Neutrophil (primary cell): ENCODE data around the gene CEP57.

Source experiments
- H3K27ac ChIP-seq: fragments of 200-600 bp; sonication (generic); 2 replicates; pipeline ENCODE4 v1.5.1; 2016; ENCODE audit warnings: mild to moderate bottlenecking, moderate library complexity
- H3K27me3 ChIP-seq: fragments of 200-600 bp; sonication (generic); 2 replicates; pipeline ENCODE4 v1.6.0; 2016; ENCODE audit warnings: mild to moderate bottlenecking
- H3K36me3 ChIP-seq: fragments of 200-600 bp; sonication (generic); 2 replicates; pipeline ENCODE4 v1.5.1; 2017
- H3K4me1 ChIP-seq, 2 experiments: fragments of 200-600 bp in 1 of 2; sonication (generic) in 1 of 2; 1 replicate in 1 of 2; 2 replicates in 1 of 2; pipeline versions ENCODE4 v1.5.1 to v1.6.1; 2013 to 2016; ENCODE audit warnings: low read depth in 1 of 2, low read length in 1 of 2, mild to moderate bottlenecking in 1 of 2, moderate library complexity in 1 of 2; ENCODE audit not compliant: control insufficient read depth in 1 of 2, insufficient read depth in 1 of 2
- H3K4me3 ChIP-seq, 2 experiments: fragments of 200-600 bp in 1 of 2; sonication (generic) in 1 of 2; 1 replicate in 1 of 2; 2 replicates in 1 of 2; pipeline ENCODE4 v1.5.1; 2013 to 2016; ENCODE audit warnings: low read depth in 1 of 2, low read length in 1 of 2, mild to moderate bottlenecking in 1 of 2, moderate library complexity in 1 of 2
- H3K9me3 ChIP-seq: fragments of 200-600 bp; sonication (generic); 2 replicates; pipeline ENCODE4 v1.5.1; 2016
- TF ChIP-seq, protein P1 (sequence below): fragments of 200-600 bp; sonication (generic); IDR thresholded peaks from 2 replicates; pipeline ENCODE4 v1.5.1; 2016; ENCODE audit warnings: antibody characterized with exemption

The CEP57 gene

DNA sequence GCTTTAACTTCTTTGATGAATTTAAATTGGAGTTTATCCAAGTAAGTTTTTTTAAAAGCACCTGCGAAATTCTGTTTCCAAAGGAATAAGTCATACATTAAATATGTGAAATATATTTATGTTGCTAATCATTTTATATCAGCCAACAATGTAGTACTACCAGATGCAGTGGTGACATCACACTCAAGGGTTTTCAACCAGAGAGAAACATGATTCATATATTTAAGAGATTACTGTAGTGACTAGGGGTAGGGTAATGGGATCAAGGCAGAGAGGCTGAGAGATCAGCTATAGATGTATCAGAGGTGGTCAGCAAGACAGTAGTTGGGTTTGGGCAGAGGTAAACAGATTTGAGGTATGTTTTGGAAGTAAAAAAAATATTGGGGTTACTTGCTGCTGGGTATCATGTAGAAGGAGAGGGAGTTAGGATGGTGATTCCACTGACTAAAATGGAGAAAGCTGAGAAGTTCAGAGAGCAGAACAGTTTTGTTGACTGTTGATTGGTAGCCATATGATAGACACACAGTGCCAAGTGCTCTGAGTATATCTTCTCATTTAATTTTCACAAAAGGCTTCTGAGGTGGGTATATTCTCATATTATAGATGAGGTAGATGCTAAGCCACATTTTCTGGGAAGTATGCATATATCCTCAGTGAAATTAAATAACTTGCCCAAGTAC, 39.4 kb downstream of the CEP57 start:
- H3K9me3 ChIP-seq = no peaks in the 10 kb centered on the region
- TF ChIP-seq, protein P1, sequence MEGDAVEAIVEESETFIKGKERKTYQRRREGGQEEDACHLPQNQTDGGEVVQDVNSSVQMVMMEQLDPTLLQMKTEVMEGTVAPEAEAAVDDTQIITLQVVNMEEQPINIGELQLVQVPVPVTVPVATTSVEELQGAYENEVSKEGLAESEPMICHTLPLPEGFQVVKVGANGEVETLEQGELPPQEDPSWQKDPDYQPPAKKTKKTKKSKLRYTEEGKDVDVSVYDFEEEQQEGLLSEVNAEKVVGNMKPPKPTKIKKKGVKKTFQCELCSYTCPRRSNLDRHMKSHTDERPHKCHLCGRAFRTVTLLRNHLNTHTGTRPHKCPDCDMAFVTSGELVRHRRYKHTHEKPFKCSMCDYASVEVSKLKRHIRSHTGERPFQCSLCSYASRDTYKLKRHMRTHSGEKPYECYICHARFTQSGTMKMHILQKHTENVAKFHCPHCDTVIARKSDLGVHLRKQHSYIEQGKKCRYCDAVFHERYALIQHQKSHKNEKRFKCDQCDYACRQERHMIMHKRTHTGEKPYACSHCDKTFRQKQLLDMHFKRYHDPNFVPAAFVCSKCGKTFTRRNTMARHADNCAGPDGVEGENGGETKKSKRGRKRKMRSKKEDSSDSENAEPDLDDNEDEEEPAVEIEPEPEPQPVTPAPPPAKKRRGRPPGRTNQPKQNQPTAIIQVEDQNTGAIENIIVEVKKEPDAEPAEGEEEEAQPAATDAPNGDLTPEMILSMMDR = no peak

DNA sequence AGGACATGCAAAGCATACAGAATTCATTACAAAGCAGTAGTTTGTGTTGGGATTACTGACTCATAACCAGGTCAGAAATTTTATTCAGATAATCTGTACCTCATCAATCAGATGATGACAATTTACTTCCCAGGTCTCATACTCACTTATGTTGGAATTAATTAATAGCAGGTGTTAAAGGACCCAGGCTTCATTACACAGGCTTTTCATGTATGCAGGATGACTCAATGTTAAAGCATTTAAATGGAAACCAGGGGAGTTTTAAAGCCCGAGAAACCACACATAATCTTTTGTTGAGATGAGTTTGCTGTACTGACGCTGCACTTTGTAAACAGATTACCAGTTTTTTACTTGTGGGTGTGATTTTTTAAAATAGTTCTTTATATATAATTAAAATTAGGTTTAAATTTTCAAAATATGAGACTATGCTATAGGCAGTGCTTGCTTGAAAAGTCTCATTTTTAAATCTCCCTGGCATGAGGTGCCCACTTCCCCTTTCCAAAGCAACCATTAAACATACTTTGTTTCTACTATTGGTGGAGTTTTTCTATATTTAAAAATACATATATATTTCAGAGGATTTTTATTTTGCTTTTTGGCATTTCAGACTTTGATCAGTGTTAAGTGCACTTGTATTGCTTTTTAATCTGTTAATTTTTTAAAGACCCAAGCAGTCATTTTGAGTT, 41.0 kb downstream of the CEP57 start:
- Histone ChIP-seq H3K27ac (no peak overlapping the region), H3K4me1 (no peaks in the 10 kb centered on the region), H3K4me3 (no peak overlapping the region), H3K36me3 (peaks cover 66% of the 10 kb centered on the region), H3K27me3 (no peaks in the 10 kb centered on the region), H3K9me3 (no peaks in the 10 kb centered on the region)
- TF ChIP-seq, protein P1 = no peak

More for the DNA sequence above, 39.4 kb downstream of the CEP57 start:
- Histone ChIP-seq H3K4me3 (no peak overlapping the region), H3K4me1 (no peaks in the 10 kb centered on the region), H3K36me3 (peaks cover 70% of the 10 kb centered on the region), H3K27me3 (no peaks in the 10 kb centered on the region), H3K27ac (no peak overlapping the region)

DNA sequence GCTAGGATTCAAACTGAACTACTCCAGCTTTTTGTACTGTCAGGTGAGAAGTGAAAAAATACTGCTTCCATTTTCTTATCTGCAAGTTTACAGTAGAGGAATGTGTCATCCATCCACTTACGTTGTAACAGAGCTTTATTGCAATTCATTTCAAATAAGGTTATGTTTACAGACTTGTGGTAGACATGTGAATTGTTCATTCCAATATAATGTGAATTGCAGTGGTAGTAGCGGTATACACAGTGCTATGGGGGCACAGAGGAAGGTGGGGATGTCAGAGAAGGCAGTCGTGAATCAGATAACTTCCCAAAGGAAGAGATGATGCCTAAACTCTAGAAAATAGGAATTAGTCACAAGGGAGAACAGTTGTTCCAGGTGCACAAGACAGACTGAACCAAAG, 42.5 kb downstream of the CEP57 start:
- no peak overlapping the region for H3K4me3 ChIP-seq
- H3K9me3 ChIP-seq = no peaks in the 10 kb centered on the region
- no peaks in the 10 kb centered on the region for H3K4me1 ChIP-seq
- peaks cover 74% of the 10 kb centered on the region for H3K36me3 ChIP-seq
- TF ChIP-seq, protein P1 = no peak
- no peak overlapping the region for H3K27ac ChIP-seq
- H3K27me3 ChIP-seq = no peaks in the 10 kb centered on the region

DNA sequence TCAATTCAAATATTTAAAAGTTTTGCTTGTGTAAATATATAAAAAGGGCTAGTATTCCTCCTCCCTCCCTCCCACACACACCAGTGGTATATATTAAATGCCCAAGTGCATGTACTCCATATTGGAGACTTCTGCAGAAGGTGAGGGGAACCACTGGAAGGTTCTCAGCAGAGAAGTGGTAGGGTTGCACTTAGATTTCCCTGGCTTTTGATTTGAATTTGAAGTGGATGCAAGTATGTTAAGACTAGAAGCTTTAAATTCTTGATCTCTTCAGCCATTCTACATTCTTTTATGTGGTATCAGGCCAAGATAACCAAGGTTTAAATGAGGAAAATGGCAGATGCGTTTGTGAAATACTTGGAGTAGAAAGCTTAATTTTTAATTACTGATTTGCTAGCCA, 43.1 kb downstream of the CEP57 start:
- Histone ChIP-seq H3K27ac (no peak overlapping the region), H3K9me3 (no peaks in the 10 kb centered on the region), H3K4me1 (no peaks in the 10 kb centered on the region), H3K4me3 (no peak overlapping the region), H3K27me3 (no peaks in the 10 kb centered on the region), H3K36me3 (peaks cover 74% of the 10 kb centered on the region)
- TF ChIP-seq, protein P1 = no peak

DNA sequence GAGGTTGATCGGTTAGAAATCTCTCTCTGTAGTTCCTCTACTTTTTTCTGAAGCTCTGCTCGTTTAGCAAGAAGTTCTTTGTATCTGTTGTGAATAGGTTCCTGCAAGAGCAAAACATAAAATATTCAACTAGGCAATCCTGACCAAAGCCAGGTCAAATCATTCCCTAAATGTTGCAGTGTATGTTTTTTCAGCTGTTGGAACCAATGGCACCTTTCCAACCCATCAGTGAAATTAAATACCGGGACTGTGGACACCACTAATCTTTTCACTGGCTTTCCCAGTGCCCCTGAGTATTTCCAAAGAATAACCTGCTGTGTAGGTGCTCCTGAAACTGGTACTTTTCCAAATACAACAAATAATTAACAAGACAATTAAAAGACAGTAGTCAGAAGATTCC, 45.1 kb downstream of the CEP57 start:
- no peaks in the 10 kb centered on the region for H3K4me1 ChIP-seq
- H3K9me3 ChIP-seq = no peaks in the 10 kb centered on the region
- TF ChIP-seq, protein P1 = no peak
- H3K4me3 ChIP-seq = no peak overlapping the region
- H3K27me3 ChIP-seq = no peaks in the 10 kb centered on the region
- H3K36me3 ChIP-seq = peaks cover 67% of the 10 kb centered on the region
- H3K27ac ChIP-seq = no peak overlapping the region
